ENCODE measurements around the gene CCDC24.

GRCh38 chr1:43978264-43978550 is 13.2 kb upstream of the CCDC24 start:
- no peak for TF ChIP-seq POLR2A (IDR thresholded peaks at IDR 0.05; ENCODE audit: low read length)
- no peak for TF ChIP-seq GATA1 (IDR thresholded peaks at IDR 0.05; ENCODE audit: low read depth, low read length)
